NB4 (cell line): Measurements from ENCODE around the gene AXIN2.

ENCODE experiments used
- POLR2A ChIP-seq: IDR thresholded peaks from 2 replicates; pipeline ENCODE4 v1.6.1; 2011; ENCODE audit warnings: mild to moderate bottlenecking; ENCODE audit not compliant: insufficient read length; ENCODE audit errors: extremely low read depth
- TF ChIP-seq, protein P1 (sequence below): IDR thresholded peaks from one replicate; pipeline ENCODE4 v1.5.1; 2012; ENCODE audit warnings: low read depth, low read length

DNA sequence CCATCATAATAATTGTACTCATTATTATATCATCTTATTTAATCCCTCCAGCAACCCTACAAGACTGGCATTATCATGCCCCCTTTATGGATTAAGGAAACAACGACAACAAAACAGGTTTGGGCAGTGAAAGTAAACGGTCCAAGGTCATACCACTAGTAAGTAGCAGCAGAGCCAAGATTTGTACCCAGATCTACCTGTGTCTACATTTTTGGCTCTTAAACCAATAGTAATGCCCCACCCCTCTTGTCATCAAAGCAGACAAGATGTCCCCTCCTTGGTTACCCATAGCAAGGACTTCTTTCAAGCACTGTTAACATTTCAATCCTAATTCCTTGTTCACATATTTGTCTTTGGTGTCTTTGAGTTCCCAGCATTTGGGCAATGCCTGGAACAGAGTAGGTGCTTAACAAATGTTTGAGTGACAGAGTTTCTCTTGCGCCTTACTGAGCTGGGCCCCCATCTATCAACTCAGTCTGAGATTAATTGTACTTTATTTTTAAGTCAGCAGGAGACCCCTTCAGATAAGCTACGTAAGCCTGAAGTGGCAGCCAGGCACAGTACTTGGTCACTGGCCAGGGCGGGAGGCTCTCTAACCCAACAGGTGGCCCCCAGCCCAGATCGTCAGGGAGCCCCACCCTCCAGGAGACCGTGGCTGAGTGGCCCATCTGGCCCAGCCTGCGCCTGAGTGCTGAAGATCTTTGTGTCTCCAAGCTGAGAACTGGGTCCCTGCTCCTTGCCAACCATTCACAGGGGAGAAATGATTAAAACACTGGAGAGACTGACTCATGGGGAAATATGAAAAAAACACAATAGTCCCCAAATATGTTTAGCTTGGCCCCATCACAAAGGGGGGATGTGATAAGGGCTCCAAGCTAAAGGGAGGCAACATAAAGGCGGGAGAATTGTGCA lies 75.8 kb downstream of the AXIN2 start:
- TF ChIP-seq, protein P1, sequence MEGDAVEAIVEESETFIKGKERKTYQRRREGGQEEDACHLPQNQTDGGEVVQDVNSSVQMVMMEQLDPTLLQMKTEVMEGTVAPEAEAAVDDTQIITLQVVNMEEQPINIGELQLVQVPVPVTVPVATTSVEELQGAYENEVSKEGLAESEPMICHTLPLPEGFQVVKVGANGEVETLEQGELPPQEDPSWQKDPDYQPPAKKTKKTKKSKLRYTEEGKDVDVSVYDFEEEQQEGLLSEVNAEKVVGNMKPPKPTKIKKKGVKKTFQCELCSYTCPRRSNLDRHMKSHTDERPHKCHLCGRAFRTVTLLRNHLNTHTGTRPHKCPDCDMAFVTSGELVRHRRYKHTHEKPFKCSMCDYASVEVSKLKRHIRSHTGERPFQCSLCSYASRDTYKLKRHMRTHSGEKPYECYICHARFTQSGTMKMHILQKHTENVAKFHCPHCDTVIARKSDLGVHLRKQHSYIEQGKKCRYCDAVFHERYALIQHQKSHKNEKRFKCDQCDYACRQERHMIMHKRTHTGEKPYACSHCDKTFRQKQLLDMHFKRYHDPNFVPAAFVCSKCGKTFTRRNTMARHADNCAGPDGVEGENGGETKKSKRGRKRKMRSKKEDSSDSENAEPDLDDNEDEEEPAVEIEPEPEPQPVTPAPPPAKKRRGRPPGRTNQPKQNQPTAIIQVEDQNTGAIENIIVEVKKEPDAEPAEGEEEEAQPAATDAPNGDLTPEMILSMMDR, result no peak
- TF ChIP-seq POLR2A, result no peak
